Measurements from ENCODE around the gene ESYT3.
"Not testable (repeated sequence)": the region's sequence is repeated elsewhere in the genome, so short reads cannot be mapped to it uniquely, and the experiment has no call there.

Gene ESYT3

GRCh38 chr3:138494607-138494929, 60.2 kb downstream of the ESYT3 start:
- no peak for DNase-seq

GRCh38 chr3:138495638-138496037, 61.2 kb downstream of the ESYT3 start:
- DNase-seq = not testable (repeated sequence)

GRCh38 chr3:138496436-138496835, 62.0 kb downstream of the ESYT3 start:
- no peak for DNase-seq

GRCh38 chr3:138497021-138497420, 62.6 kb downstream of the ESYT3 start:
- DNase-seq = no peak

GRCh38 chr3:138497851-138498250, 63.4 kb downstream of the ESYT3 start:
- no peak for DNase-seq

- DNase-seq = no peak
Measured at GRCh38 chr3:138498991-138499390, 64.6 kb downstream of the ESYT3 start.

GRCh38 chr3:138507524-138507923, 73.1 kb downstream of the ESYT3 start:
- no peak for DNase-seq

- no peak for DNase-seq
Measured at GRCh38 chr3:138509586-138509985, 75.2 kb downstream of the ESYT3 start.

GRCh38 chr3:138511945-138512344, 77.5 kb downstream of the ESYT3 start:
- no peak for DNase-seq

GRCh38 chr3:138513090-138513843, 78.9 kb downstream of the ESYT3 start:
- no peak for DNase-seq

- DNase-seq = not testable (repeated sequence)
Measured at GRCh38 chr3:138521445-138521844, 87.0 kb downstream of the ESYT3 start.
